AG08396 (cell line): ENCODE results near the gene RMND5B.
"Not testable (repeated sequence)": the region's sequence is repeated elsewhere in the genome, so short reads cannot be mapped to it uniquely, and the experiment has no call there.

Experiments
- DNase-seq: peaks from one replicate; pipeline ENCODE4 v3.0.0; 2012; ENCODE audit warnings: low spot score, mixed read lengths

Gene RMND5B

GRCh38 chr5:178130576-178131445 is at the start of gene RMND5B:
TSS of gene RMND5B (plus strand) at chr5:178131014. CDS start at chr5:178138120, 7,106 bp downstream.
- DNase-seq, result peak; percentile 97

- no peak for DNase-seq
These were observed 49.1 kb upstream of the RMND5B start for GRCh38 chr5:178081571-178082243.

GRCh38 chr5:178083922-178084321 is 46.9 kb upstream of the RMND5B start:
- DNase-seq, result peak; percentile 44

- no peak for DNase-seq
These were observed 45.5 kb upstream of the RMND5B start for GRCh38 chr5:178085316-178085715.

- DNase-seq, result no peak
These were observed 44.5 kb upstream of the RMND5B start for GRCh38 chr5:178086266-178086665.

GRCh38 chr5:178087199-178087598 is 43.6 kb upstream of the RMND5B start:
- not testable (repeated sequence) for DNase-seq

GRCh38 chr5:178090856-178091255 is 40.0 kb upstream of the RMND5B start:
- DNase-seq, result no peak

GRCh38 chr5:178093134-178093533 is 37.7 kb upstream of the RMND5B start:
- no peak for DNase-seq

- no peak for DNase-seq
These were observed 36.5 kb upstream of the RMND5B start for GRCh38 chr5:178094345-178094744.

- DNase-seq, result no peak
These were observed 32.1 kb upstream of the RMND5B start for GRCh38 chr5:178098685-178099084.

GRCh38 chr5:178103612-178104011 is 27.2 kb upstream of the RMND5B start:
- no peak for DNase-seq

- no peak for DNase-seq
These were observed 26.3 kb upstream of the RMND5B start for GRCh38 chr5:178104492-178104891.

GRCh38 chr5:178106086-178106485 is 24.7 kb upstream of the RMND5B start:
- DNase-seq, result no peak

- DNase-seq, result peak; percentile 3
These were observed 24.1 kb upstream of the RMND5B start for GRCh38 chr5:178106556-178107239.

- peak; percentile 24 for DNase-seq
These were observed 23.0 kb upstream of the RMND5B start for GRCh38 chr5:178107756-178108310.

- DNase-seq, result no peak
These were observed 22.4 kb upstream of the RMND5B start for GRCh38 chr5:178108446-178108845.

GRCh38 chr5:178108966-178109365 is 21.8 kb upstream of the RMND5B start:
- no peak for DNase-seq

GRCh38 chr5:178110511-178110910 is 20.3 kb upstream of the RMND5B start:
- DNase-seq, result no peak

- DNase-seq, result peak; percentile 61
These were observed 18.9 kb upstream of the RMND5B start for GRCh38 chr5:178111925-178112324.

GRCh38 chr5:178112545-178112944 is 18.3 kb upstream of the RMND5B start:
- no peak for DNase-seq

- DNase-seq, result peak; percentile 82
These were observed 17.6 kb upstream of the RMND5B start, which contains the start of gene N4BP3 for GRCh38 chr5:178113141-178113787. TSS of gene N4BP3 (plus strand) at chr5:178113532. CDS start at chr5:178119584, 6,052 bp downstream.

- no peak for DNase-seq
These were observed 16.9 kb upstream of the RMND5B start for GRCh38 chr5:178113841-178114324.
